AG09309 (cell line): ENCODE data around the gene ST8SIA6.

ENCODE experiments used
- DNase-seq: peaks from one replicate; pipeline ENCODE4 v3.0.0-alpha.2; 2010; ENCODE audit warnings: low read depth
- H3K4me3 ChIP-seq: 2 replicates; pipeline ENCODE4 v1.5.1; 2011; ENCODE audit warnings: mild to moderate bottlenecking, low read depth, low read length, moderate library complexity; ENCODE audit not compliant: control insufficient read depth
- TF ChIP-seq, protein P1 (sequence below): IDR thresholded peaks from 2 replicates; pipeline ENCODE4 v1.5.1; 2011; ENCODE audit warnings: mild to moderate bottlenecking, low read depth, low read length, inconsistent platforms; ENCODE audit not compliant: insufficient read depth, control insufficient read depth; ENCODE audit errors: missing control alignments

The ST8SIA6 gene

DNA sequence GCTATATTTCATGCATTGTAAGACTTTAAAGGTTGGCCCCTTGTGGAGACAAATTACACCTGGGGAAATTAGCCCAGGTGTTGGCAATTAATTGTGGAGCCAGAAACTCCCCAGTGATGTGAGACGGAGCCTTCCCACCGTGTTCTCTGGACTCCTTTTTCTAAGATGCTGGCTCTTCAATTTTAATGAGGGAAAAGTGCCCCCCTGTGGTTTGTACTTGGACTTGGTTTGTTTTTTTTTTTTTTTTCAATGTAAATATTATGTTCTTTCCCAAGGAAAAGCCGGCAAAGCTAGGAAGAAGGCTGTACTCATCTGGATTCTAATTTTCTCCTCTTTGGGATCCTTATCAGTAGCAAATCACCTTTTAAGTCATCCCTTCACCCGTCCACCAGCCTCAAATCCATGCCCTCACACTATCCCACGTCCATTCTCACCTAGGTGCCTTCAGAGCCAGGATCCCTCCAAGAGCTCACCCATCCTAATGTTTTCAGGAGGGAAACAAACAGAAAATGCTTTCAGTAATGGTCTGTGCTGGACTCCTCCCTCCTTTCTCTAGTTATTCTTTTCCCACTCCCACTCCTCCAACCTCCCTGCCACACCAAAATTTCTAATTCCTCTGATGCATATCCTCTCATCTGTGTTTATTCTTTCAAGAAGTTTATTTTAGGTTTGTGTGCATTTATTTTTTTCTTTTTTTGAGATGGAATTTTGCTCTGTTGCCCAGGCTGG, 20.4 kb upstream of the ST8SIA6 start:
- DNase-seq: no peak
- H3K4me3 ChIP-seq: no peak overlapping the region
- TF ChIP-seq, protein P1, sequence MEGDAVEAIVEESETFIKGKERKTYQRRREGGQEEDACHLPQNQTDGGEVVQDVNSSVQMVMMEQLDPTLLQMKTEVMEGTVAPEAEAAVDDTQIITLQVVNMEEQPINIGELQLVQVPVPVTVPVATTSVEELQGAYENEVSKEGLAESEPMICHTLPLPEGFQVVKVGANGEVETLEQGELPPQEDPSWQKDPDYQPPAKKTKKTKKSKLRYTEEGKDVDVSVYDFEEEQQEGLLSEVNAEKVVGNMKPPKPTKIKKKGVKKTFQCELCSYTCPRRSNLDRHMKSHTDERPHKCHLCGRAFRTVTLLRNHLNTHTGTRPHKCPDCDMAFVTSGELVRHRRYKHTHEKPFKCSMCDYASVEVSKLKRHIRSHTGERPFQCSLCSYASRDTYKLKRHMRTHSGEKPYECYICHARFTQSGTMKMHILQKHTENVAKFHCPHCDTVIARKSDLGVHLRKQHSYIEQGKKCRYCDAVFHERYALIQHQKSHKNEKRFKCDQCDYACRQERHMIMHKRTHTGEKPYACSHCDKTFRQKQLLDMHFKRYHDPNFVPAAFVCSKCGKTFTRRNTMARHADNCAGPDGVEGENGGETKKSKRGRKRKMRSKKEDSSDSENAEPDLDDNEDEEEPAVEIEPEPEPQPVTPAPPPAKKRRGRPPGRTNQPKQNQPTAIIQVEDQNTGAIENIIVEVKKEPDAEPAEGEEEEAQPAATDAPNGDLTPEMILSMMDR: no peak

DNA sequence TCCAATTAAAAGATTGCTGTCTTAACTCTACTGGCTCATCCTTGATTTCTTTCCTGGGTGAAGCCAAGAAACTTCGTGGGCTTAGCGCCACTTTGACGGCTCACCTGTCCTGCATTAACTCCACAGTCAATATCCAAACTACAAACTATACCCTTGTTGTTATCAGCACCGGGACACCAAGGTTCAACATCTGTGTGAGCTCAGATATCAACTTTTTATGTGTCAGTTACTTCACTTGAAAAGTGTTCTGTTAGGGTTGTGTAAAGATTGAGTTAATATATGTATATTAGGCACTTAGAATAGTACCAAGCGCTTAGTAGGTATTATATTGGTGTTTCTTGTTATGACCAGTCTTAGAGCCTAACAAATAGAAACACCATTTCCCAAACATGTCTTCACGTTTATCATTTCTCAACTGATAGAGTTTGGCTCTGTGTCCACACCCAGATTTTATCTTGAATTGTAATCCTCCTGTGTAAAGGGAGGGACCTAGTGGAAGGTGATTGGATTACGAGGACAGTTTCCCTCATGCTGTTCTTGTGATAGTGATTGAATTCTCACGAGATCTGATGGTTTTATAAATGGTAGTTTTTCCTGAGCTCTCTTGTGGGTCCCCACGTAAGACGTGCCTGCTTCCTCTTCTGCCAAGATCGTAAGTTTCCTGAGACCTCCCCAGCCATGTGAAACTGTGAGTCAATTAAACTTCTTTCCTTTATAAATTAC, 19.0 kb upstream of the ST8SIA6 start:
- no peak for DNase-seq
- no peak overlapping the region for H3K4me3 ChIP-seq
- TF ChIP-seq, protein P1: no peak

DNA sequence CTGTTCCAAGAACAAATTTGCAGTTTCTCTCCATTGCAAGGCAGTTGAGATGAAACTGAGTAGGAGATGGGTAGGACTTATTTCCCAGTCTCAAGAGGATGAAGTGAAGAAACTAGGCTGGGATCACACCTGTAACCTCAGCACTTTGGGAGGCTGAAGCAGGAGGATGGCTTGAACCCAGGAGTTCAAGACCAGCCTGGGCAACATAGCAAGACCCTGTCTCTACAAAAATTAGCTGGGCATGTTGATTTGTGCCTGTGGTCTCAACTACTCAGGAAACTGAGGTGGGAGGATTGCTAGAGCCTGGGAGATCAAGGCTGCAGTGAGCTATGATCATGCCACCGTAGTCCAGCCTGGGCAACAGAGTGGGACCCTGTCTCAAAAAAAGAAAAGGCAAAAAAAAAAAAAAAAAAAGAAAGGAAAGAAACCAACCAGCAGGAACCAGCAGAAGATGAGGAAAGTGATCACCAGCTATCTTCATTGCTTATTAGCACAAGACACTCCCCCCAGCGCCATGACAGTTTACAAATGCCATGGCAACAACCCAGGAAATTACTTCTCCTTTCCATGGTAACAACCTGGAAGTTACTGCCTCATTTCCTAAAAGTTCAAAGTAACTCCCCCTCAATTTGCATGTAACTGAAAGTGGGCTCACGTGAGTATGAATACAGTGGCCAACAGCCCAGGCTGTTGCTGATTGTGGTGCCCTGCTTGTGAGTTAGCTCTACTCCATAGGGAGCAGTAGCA, 18.3 kb upstream of the ST8SIA6 start:
- TF ChIP-seq, protein P1: no peak
- no peak overlapping the region for H3K4me3 ChIP-seq
- DNase-seq: no peak

DNA sequence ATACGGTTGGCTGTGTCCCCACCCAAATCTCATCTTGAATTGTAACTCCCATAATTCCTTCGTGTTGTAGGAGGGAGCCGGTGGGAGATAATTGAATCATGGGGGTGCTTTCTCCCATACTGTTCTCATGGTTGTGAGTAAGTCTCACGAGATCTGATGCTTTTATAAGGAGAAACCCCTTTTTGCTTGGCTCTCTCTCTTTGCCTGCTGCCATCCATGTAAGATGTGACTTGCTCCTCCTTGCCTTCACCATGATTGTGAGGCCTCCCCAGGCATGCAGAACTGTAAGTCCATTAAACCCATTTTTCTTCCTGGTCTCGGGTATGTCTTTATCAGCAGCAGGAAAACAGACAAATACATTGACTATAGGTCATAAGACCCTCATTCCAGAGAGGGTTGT, 15.9 kb upstream of the ST8SIA6 start:
- no peak overlapping the region for H3K4me3 ChIP-seq
- DNase-seq: no peak
- TF ChIP-seq, protein P1: no peak

DNA sequence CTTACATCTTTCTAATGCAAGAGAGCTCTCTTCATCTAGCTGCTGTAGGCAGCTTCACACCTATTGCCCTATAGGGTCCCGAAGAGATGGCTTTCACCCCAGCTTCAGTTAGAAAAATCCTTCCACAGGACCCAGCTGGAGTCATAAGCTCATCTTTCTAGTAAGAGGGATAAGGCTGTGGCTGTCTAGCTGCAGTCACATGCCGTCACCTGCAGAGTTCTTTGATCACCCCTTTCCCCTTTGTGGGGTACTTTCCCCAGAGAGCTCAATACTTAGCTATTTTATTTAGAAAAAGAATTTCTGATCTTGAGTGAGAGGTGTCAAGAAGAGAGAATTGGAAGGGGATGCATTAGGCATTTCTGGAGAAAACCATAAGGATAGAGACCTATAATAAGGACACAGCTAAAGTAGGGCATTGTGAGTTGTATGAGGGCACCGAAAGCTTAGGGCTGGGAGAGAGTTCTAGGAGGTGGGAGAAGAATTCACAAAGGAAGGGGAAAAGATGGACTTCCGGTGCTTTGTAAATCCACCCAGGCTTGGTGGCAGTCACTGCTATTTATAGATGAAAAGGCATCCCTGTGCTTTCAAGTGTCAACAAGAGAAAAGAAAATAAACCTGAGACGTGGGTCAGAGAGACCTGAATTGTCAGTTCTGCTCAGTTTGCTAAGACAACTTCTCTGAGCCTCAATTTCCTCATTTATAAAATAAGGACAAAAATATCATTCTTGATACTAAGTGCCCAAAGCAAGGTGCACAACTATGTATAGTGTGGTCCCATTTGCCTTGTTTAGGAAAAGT, 11.1 kb upstream of the ST8SIA6 start:
- DNase-seq: no peak
- TF ChIP-seq, protein P1: no peak

DNA sequence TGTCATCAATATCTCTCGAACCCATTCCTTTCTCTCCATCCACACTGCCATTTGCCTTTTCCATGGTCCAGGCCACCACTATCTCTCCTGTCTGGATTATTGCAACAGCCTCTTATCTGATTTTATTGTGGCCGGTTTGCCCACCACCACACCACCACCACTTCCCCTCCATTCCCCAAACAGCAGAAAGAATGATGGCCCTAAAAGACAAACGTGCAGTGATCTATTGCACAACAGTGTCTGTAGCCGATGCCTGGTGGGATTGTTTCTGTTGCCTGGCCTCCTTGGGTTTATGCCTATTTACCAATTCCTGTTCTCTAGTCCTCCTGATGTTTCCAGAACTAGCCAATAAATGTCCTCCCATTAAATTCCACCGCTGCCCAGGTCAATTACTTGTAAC, 10.2 kb upstream of the ST8SIA6 start:
- TF ChIP-seq, protein P1: no peak
- H3K4me3 ChIP-seq: no peak overlapping the region
- no peak for DNase-seq

More for the DNA sequence above, 11.1 kb upstream of the ST8SIA6 start:
- no peak overlapping the region for H3K4me3 ChIP-seq
